Activated CD8-positive, alpha-beta T cell treated with anti-CD3 and anti-CD28 coated beads for 36 hours (primary cell): ENCODE data around the gene DPY19L1. TPM values are rescaled to one million over a fixed set of nuclear protein-coding genes. Genes with fewer than 3 reads are reported as not detected.
"Not testable (repeated sequence)": the region's sequence is repeated elsewhere in the genome, so short reads cannot be mapped to it uniquely, and the experiment has no call there.

ENCODE experiments used
- ATAC-seq: fragments of 200-7000 bp; cut with Tn5 transposase; one replicate; pipeline ENCODE4 v1.10.0; 2021; ENCODE audit warnings: mild to moderate bottlenecking, moderate library complexity
- CTCF ChIA-PET: fragments of 350-600 bp; sonication (Branson Sonifier 250); formaldehyde crosslinking; loops from one replicate; lab custom pipeline; 2021; ENCODE audit warnings: antibody characterized with exemption; lab: Charles Lee
- POLR2A ChIA-PET: fragments of 350-600 bp; sonication (Branson Sonifier 250); formaldehyde crosslinking; loops from one replicate; lab custom pipeline; 2021; ENCODE audit warnings: antibody characterized with exemption; lab: Charles Lee
- DNase-seq: peaks from one replicate; pipeline ENCODE4 v3.0.0-alpha.2; 2020
- H3K27ac Mint-ChIP-seq: one replicate; pipeline ENCODE4 v1.8.0; 2021; ENCODE audit warnings: mild to moderate bottlenecking, mixed read lengths
- H3K27me3 Mint-ChIP-seq: one replicate; pipeline ENCODE4 v1.8.0; 2021; ENCODE audit warnings: mixed read lengths
- H3K36me3 Mint-ChIP-seq: one replicate; pipeline ENCODE4 v1.8.0; 2021; ENCODE audit warnings: low read depth, mixed read lengths
- H3K4me1 Mint-ChIP-seq: one replicate; pipeline ENCODE4 v1.8.0; 2021; ENCODE audit warnings: low read depth, mixed read lengths
- H3K4me3 Mint-ChIP-seq: one replicate; pipeline ENCODE4 v1.8.0; 2021; ENCODE audit warnings: mild to moderate bottlenecking, moderate library complexity, mixed read lengths
- H3K9me3 Mint-ChIP-seq: one replicate; pipeline ENCODE4 v1.8.0; 2021; ENCODE audit warnings: mixed read lengths
- intact Hi-C: fragments of 100-400 bp; cut with micrococcal nuclease; formaldehyde crosslinking; loops from one replicate; pipeline ENCODE4 v1.10.0; 2022
- microRNA-seq: library from miRNA; unstranded; fragments of <30 nt; microRNA quantifications from one replicate; pipeline ENCODE4 v1.2.0, GENCODE V29; 2022; ENCODE audit warnings: borderline microRNAs expressed, borderline replicate concordance
- total RNA-seq, 2 experiments: library from RNA; stranded (reverse); gene quantifications; one replicate each; pipeline ENCODE4 v1.2.3, GENCODE V29; 2021
- TF ChIP-seq, protein P1 (sequence below): fragments of 200-600 bp; IDR thresholded peaks from one replicate; pipeline ENCODE4 v1.8.0; 2022; ENCODE audit warnings: antibody characterized with exemption, mild to moderate bottlenecking

DPY19L1 gene
- total RNA-seq, 2 experiments from 2014 or later: 7.4 to 7.5 TPM

DNA sequence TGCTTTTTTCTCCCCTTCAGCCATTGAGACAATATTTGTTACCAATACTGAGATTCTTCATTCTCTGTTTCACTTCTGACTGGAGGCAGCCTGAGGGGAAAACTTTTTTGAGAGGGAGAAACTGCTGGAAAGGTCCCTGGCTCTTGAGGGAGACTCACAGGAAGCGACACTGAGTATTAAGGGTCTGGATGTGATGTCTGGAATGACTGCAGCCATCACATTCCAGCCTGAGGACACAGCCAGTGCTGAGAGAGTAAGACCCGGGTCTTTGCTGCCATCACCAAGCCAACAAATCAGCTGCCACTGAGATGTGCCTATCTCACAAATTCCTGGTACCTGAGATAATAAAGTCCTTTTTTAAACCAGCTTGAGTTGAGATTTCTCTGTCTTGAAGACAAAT, 157.4 kb downstream of the DPY19L1 start:
- Mint-ChIP-seq H3K27ac (no peak overlapping the region), H3K4me3 (no peak overlapping the region), H3K27me3 (peaks cover 3% of the 10 kb centered on the region), H3K9me3 (peaks cover 11% of the 10 kb centered on the region), H3K36me3 (no peaks in the 10 kb centered on the region), H3K4me1 (no peaks in the 10 kb centered on the region)
- intact Hi-C loops: no loop called here
- POLR2A ChIA-PET: no interaction called here
- TF ChIP-seq, protein P1, sequence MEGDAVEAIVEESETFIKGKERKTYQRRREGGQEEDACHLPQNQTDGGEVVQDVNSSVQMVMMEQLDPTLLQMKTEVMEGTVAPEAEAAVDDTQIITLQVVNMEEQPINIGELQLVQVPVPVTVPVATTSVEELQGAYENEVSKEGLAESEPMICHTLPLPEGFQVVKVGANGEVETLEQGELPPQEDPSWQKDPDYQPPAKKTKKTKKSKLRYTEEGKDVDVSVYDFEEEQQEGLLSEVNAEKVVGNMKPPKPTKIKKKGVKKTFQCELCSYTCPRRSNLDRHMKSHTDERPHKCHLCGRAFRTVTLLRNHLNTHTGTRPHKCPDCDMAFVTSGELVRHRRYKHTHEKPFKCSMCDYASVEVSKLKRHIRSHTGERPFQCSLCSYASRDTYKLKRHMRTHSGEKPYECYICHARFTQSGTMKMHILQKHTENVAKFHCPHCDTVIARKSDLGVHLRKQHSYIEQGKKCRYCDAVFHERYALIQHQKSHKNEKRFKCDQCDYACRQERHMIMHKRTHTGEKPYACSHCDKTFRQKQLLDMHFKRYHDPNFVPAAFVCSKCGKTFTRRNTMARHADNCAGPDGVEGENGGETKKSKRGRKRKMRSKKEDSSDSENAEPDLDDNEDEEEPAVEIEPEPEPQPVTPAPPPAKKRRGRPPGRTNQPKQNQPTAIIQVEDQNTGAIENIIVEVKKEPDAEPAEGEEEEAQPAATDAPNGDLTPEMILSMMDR: no peak
- ATAC-seq (no peak), DNase-seq (no peak)
- CTCF ChIA-PET: interaction anchor here (1.2 kb wide), 1 partner anchor 9 kb away, joined by 3 read pairs; no protein-coding TSS in a partner anchor

- H3K27me3 Mint-ChIP-seq, H3K4me3 Mint-ChIP-seq, intact Hi-C loops, DNase-seq, H3K27ac Mint-ChIP-seq, H3K4me1 Mint-ChIP-seq, POLR2A ChIA-PET, H3K36me3 Mint-ChIP-seq, ATAC-seq: not testable (repeated sequence)
- H3K9me3 Mint-ChIP-seq: peaks cover 11% of the 10 kb centered on the region
- CTCF ChIA-PET: interaction anchor here (1.2 kb wide), 1 partner anchor 10 kb away, joined by 3 read pairs; no protein-coding TSS in a partner anchor
Observed at GRCh38 chr7:34878944-34879735, 158.1 kb downstream of the DPY19L1 start.

Small RNAs within 50 kb of the gene (microRNA-seq; reads per million reads assigned to microRNA genes)
- gene MIR548N: not detected

Other genes starting within 250 kb of the DPY19L1 start
- gene TBX20, start 216.6 kb upstream of the DPY19L1 start, total RNA-seq: not detected